Measurements from ENCODE around the gene GPR162.
"Not testable (repeated sequence)": the region's sequence is repeated elsewhere in the genome, so short reads cannot be mapped to it uniquely, and the experiment has no call there.

GPR162 gene

GRCh38 chr12:6858799-6859198 lies 37.2 kb downstream of the GPR162 start:
- no peak for DNase-seq (ENCODE audit: low read depth)

DNA sequence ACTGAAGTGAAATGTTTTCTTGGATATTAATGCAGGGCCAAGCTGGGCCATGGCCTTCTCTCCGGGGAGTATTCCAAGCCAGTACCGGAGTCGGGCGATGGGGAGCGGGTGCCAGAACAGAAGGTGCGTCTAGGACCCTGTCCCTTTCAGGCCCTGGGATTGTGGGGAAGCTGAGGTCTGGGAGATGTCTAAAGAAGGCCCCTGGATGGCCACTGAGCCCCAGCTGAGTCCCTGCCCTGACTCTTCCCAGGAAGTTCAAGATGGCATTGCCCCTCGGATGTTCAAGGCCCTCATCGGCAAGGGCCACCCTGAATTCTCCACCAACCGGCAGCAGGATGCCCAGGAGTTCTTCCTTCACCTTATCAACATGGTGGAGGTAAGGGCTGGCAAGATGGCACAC lies 38.5 kb downstream of the GPR162 start:
- DNase-seq (ENCODE audit: low read depth), result no peak

GRCh38 chr12:6860942-6861341 lies 39.3 kb downstream of the GPR162 start:
- DNase-seq (ENCODE audit: low read depth), result no peak

DNA sequence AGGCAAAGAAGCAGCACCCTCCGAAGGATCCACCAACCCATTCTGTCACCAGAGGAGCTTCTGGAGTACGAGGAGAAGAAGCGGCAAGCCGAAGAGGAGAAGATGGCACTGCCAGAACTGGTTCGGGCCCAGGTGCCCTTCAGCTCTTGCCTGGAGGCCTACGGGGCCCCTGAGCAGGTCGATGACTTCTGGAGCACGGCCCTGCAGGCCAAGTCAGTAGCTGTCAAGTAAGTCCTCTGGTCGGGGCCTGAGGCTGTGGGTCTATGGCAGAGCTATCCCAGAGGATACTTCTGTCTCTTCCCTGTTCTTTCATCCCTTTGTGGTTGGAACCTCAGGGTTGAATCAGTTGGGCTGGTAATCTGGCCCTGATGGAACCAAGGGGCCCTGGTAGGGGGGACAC lies 39.8 kb downstream of the GPR162 start:
- no peak for DNase-seq (ENCODE audit: low read depth)

DNA sequence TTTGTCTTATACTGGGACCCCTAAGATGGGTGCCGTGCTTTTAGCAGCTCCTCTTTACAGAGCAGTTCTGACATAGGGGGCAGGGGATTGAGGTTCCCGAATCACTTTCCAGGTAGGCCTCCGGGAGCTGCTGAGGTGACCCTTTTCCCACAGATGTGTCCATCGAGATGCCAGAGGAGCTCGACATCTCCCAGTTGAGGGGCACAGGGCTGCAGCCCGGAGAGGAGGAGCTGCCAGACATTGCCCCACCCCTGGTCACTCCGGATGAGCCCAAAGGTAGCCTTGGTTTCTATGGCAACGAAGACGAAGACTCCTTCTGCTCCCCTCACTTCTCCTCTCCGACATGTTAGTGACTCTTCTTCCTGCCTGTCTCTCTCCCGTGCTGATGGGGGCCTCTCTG lies 41.4 kb downstream of the GPR162 start:
- no peak for DNase-seq (ENCODE audit: low read depth)

- DNase-seq (ENCODE audit: low read depth), result no peak
Measured at GRCh38 chr12:6863586-6864321, 42.1 kb downstream of the GPR162 start.

DNA sequence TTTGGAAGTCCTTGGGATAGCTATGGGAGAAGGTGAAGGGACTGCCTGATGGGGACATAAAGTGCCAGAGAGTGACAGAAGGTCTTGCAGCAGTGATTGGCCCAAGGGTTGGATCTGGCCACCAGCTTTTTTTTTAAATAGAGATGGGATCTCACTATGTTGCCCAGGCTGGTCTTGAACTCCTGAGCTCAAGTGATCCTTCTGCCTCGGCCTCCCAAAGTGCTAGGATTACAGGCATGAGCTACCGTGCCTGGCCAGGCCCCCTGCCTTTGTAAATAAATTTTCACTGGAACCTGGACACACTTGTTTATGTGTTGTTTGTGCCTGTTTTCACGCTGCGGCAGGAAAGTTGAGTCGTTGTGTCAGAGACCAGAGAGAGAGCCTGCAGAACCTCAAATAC lies 43.7 kb downstream of the GPR162 start:
- not testable (repeated sequence) for DNase-seq (ENCODE audit: low read depth)

- no peak for DNase-seq (ENCODE audit: low read depth)
Measured at GRCh38 chr12:6866163-6866919, 44.7 kb downstream of the GPR162 start.

DNA sequence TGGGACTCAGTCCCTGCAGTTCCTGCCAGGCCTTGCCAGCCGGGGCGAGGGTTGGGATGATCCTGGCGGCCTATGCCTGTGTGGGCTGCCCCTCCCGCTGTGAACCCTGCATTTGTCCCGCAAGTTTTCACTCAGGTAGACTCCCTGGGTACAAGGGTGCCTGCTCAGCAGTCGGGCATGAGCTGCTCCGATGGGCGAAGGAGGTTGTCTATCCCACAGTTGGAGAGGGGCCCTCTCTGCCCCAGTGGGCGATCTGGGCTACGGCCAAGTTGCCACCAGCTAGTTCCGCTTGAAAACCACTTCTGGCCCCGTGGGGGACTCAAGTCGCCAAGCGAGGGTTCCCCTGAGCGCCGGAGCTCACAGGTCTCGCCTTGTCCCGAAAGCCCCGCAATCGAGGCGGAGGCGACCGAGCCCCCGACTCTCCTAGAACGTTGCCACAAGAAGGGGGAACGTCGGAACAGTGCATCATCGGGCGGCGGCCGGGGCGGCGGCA lies 45.3 kb downstream of the GPR162 start:
- DNase-seq (ENCODE audit: low read depth), result no peak

DNA sequence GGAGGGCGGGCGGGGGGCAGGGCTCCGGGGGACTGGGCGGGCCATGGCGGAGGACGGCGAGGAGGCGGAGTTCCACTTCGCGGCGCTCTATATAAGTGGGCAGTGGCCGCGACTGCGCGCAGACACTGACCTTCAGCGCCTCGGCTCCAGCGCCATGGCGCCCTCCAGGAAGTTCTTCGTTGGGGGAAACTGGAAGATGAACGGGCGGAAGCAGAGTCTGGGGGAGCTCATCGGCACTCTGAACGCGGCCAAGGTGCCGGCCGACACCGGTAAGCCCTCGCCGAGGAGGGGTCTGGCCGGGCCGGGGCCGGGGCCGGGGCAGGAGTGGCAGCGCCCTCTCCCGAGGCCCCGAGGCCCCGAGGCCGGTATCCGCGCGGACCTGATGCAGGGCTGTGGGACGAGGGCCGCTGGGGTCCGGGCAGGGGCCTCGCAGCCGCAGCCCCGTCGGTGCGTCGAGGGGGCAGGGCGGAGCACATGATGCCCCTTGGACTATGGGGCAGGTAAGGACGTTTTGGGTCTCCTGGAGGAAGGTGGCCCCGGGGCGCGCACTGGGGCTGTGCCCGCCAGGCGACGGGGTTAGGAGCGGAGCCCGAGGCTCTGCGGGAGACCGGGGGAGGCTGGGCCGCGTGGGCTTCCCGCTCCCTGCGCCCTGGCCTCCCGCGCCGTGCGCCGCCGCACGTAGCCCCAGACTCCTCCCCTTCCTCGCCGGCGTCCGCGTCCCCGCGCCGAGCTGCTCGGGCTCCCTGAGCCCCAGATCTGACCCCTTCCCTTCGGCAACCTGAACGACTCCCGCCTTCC lies 46.0 kb downstream of the GPR162 start, which contains the start of gene TPI1:
TPI1 (plus strand) TSS at position 119 of the 798 bp plus-strand sequence; CDS start at position 155, 36 bp downstream.
- no peak for DNase-seq (ENCODE audit: low read depth)

- DNase-seq (ENCODE audit: low read depth), result no peak
Measured at GRCh38 chr12:6868211-6869048, 46.8 kb downstream of the GPR162 start.

- peak; percentile 69 for DNase-seq (ENCODE audit: low read depth)
Measured at GRCh38 chr12:6869049-6870021, 47.7 kb downstream of the GPR162 start.

GRCh38 chr12:6870304-6870703 lies 48.7 kb downstream of the GPR162 start:
- not testable (repeated sequence) for DNase-seq (ENCODE audit: low read depth)

- no peak for DNase-seq (ENCODE audit: low read depth)
Measured at GRCh38 chr12:6871052-6871957, 49.7 kb downstream of the GPR162 start.

- DNase-seq (ENCODE audit: low read depth), result peak; percentile 71
Measured at GRCh38 chr12:6872073-6873048, 50.7 kb downstream of the GPR162 start.

DNA sequence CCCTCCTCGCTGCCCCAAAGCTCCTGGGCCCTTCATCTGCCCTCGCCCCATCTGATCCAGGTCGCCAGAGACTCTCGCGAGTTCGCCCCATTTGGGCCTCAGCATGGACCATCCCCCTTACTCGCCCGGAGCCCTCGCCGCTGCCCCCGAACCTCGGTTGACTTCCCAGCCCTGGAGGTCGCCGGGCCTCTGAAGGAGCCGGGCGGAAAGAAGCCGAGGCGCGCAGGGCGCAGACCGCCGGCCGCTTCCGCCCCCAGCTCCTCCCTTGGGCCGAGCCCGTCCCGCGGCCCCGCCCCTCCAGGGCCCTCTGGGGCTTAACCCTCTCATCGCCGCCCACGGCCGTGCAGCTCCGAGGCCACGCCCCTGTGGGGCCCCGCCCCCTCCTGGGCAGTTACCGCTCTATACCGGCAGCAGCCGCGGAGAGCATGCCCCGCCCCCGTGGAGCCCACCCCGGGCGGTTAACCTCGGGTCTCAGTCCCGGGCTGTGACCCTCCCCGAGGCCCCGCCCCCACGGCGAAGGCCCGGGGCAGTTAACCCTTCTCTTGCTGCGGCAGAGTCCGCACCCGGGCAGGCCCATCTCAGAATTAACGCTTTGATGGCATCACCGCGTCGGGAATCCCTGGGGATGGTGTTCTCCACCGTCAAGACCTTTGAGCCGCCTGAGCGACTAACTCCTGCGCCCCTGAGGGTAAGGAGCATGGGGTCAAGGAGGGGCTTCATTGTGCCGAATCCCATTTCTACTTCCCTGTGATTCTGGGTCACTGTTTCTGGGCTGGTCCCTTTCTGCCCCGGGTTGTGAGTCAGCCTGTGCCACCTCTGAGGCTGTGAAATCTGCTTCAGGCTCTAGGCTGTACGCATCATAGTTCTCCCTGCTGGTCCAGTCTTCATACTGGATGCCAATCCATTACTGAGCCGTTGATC lies 51.7 kb downstream of the GPR162 start, which contains the start of gene SPSB2:
SPSB2 (minus strand) TSS at position 210 of the 921 bp plus-strand sequence. CDS start 402 bp downstream, outside the sequence.
- peak; percentile 99 for DNase-seq (ENCODE audit: low read depth)

DNA sequence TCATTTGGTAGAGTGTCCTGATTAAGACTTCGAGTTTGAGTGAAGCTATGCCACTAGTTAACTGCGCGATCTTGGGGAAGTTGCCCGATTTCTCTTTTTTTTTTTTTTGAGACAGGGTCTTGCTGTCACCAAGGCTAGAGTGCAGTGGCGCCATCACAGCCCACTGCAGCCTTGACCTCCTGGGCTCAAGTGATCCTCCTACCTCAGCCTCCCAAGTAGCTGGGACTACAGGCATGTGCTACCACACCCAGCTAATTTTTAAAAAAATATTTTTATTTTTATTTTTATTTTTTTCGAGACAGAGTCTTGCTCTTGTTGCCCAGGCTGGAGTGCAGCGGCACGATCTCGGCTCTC lies 52.4 kb downstream of the GPR162 start:
- DNase-seq (ENCODE audit: low read depth), result not testable (repeated sequence)
